Retinal pigment epithelial cell (primary cell): Measurements from ENCODE around the gene AKAIN1.

ENCODE experiments used
- DNase-seq: peaks from one replicate; pipeline ENCODE4 v3.0.0-alpha.2; 2010; ENCODE audit warnings: low read depth
- H3K4me3 ChIP-seq: 2 replicates; pipeline ENCODE4 v1.5.1; 2011; ENCODE audit warnings: mild to moderate bottlenecking, low read length, control low read depth, moderate library complexity
- TF ChIP-seq, protein P1 (sequence below): conservative IDR thresholded peaks from 2 replicates; pipeline ENCODE4 v1.5.1; 2011; ENCODE audit warnings: low read depth, low read length, control low read depth, inconsistent platforms

Gene AKAIN1

DNA sequence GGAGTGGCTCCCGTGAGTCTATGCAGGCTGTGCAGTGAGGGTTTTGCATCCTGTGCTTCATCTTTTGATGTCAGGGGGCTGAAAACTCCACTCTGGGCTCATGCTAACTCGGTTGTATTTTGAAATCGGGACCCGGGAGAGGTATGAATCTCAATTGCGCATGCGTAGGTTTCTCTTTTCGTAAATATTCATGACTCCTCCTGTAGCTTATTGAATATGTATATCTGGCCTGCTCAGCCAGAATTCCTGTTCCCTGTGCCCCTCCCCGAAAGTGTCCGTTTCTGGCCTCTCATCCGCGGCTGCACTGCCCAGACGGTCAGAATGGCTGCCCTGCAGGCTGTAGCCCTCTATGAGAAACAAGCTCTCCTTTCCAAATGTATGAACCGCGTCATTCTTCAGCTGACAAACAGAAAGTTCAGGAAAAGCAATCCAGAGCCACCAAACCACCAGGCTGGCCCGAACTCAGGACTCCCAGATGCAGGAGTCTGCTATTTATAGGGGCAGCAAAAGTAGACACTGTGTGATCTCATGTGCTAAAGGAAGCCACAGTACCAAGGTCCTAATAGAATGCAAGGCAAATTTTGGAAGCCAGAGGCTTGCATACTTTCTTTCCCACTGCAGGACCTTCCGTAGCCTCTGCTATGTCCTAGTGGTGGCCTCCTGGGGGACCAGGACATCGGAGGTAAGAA is 41.7 kb downstream of the AKAIN1 start:
- H3K4me3 ChIP-seq = no peak overlapping the region
- DNase-seq = no peak
- TF ChIP-seq, protein P1, sequence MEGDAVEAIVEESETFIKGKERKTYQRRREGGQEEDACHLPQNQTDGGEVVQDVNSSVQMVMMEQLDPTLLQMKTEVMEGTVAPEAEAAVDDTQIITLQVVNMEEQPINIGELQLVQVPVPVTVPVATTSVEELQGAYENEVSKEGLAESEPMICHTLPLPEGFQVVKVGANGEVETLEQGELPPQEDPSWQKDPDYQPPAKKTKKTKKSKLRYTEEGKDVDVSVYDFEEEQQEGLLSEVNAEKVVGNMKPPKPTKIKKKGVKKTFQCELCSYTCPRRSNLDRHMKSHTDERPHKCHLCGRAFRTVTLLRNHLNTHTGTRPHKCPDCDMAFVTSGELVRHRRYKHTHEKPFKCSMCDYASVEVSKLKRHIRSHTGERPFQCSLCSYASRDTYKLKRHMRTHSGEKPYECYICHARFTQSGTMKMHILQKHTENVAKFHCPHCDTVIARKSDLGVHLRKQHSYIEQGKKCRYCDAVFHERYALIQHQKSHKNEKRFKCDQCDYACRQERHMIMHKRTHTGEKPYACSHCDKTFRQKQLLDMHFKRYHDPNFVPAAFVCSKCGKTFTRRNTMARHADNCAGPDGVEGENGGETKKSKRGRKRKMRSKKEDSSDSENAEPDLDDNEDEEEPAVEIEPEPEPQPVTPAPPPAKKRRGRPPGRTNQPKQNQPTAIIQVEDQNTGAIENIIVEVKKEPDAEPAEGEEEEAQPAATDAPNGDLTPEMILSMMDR = no peak

DNA sequence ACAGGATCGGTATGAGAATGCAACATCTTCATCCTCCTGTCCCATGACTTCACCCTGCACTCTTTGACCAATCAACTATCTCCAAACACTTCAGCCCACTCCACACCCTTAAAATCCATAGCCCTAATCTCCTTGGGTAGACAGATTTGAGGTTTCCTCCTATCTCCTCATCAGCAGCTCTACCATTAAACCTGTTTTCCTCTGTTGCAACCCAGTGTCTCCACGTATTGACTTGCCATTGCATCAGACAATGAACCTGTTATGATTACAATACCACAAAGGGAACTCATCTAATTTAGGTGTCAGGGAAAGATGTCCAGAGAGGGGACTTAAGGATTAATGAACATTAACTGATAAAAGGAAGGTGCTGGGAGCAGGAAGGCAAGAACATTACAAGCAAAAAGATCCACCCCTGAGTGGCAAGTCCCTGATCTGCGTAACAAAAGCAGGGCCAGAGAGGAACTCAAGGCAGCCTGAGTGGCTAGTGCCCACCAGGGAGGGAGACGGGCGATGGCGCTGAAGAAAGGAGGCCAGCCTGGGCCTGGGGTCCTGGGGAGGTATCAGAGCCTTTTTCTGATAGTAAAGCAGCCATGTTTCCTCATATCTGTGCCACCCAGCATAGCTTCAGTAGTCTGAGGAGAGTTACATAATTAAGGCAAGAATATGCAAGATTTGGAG is 44.6 kb downstream of the AKAIN1 start:
- no peak overlapping the region for H3K4me3 ChIP-seq
- no peak for DNase-seq
- TF ChIP-seq, protein P1 = no peak

DNA sequence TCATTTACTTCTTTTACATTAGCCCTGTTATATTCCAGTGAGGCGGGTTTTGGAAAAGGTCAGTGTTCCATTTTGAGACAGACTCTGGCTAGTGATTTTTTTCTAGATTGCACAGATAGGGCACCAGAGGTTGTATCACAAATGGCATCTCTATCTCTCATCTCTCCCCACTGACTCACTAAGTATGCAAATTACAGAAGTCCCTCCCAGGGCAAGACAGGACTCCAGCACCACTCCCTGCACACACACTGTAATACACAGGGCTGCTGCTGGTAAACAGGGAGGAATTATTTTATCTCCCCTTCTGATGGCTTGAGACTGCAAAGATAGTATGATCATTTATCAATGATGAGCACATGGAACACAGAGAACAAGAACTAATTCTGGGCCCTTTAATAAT is 46.2 kb downstream of the AKAIN1 start:
- H3K4me3 ChIP-seq = no peak overlapping the region
- DNase-seq = no peak
- TF ChIP-seq, protein P1 = no peak

- no peak overlapping the region for H3K4me3 ChIP-seq
- TF ChIP-seq, protein P1 = no peak
- no peak for DNase-seq
Observed at GRCh38 chr18:5146093-5146492, 51.0 kb downstream of the AKAIN1 start.

DNA sequence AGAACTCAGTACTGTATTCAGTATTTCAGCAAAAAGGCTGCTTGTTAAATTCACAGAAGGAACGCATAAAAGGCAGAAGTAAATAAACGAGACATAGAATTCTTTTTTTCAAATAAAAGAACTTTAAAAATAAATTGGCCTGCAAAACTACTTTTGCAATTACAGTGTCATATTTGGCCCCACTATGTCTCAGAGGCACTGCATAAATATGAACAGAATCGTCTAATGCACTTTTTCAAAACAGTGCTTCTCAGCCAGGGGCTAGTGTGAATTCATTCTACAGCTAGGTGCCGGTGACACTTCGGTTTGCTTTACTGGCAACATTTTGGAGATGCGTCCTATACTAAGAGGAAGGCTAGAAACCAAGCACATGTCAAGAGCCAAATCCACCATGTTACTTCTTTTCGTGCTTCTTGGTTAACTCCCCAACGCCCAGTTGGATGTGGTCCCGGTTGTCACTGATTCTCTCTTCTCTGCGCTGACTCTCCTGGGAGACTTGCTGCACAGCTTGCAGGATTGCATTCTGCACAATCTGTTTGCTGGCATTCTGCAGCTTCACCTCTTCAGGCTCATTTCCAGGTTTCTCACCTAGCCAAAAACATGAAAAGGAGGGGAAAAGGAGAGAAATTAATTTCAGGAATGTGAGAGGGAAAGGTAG is 51.8 kb downstream of the AKAIN1 start:
- TF ChIP-seq, protein P1 = no peak
- DNase-seq = no peak
- H3K4me3 ChIP-seq = no peak overlapping the region

- DNase-seq = no peak
- TF ChIP-seq, protein P1 = no peak
Observed at GRCh38 chr18:5144629-5145028, 52.4 kb downstream of the AKAIN1 start.

GRCh38 chr18:5142859-5143258 is 54.2 kb downstream of the AKAIN1 start:
- no peak overlapping the region for H3K4me3 ChIP-seq
- TF ChIP-seq, protein P1 = no peak
- no peak for DNase-seq

More at GRCh38 chr18:5144629-5145028, 52.4 kb downstream of the AKAIN1 start:
- H3K4me3 ChIP-seq = no peak overlapping the region
